ENCODE measurements around the gene SDK1.
"Not testable (repeated sequence)": the region's sequence is repeated elsewhere in the genome, so short reads cannot be mapped to it uniquely, and the experiment has no call there.

Gene SDK1

GRCh38 chr7:4270268-4270667 lies 969.2 kb downstream of the SDK1 start:
- no peak for DNase-seq

GRCh38 chr7:4270941-4271715 lies 970.1 kb downstream of the SDK1 start:
- DNase-seq = no peak

GRCh38 chr7:4271716-4272015 lies 970.6 kb downstream of the SDK1 start:
- no peak for DNase-seq

- DNase-seq = no peak
Observed at GRCh38 chr7:4272141-4272540, 971.1 kb downstream of the SDK1 start.

- DNase-seq = no peak
Observed at GRCh38 chr7:4273566-4274230, 972.6 kb downstream of the SDK1 start.

- no peak for DNase-seq
Observed at GRCh38 chr7:4274286-4274685, 973.2 kb downstream of the SDK1 start.

- DNase-seq = no peak
Observed at GRCh38 chr7:4277936-4278335, 976.9 kb downstream of the SDK1 start.

GRCh38 chr7:4279216-4279615 lies 978.2 kb downstream of the SDK1 start:
- DNase-seq = no peak

GRCh38 chr7:4281231-4281993 lies 980.4 kb downstream of the SDK1 start:
- no peak for DNase-seq

GRCh38 chr7:4282434-4283223 lies 981.6 kb downstream of the SDK1 start:
- DNase-seq = no peak

- no peak for DNase-seq
Observed at GRCh38 chr7:4286351-4286750, 985.3 kb downstream of the SDK1 start.

GRCh38 chr7:4288791-4289394 lies 987.8 kb downstream of the SDK1 start:
- no peak for DNase-seq

GRCh38 chr7:4297165-4297917 lies 996.3 kb downstream of the SDK1 start:
- no peak for DNase-seq

GRCh38 chr7:4297918-4298219 lies 996.8 kb downstream of the SDK1 start:
- no peak for DNase-seq

- no peak for DNase-seq
Observed at GRCh38 chr7:4299431-4299830, 998.4 kb downstream of the SDK1 start.

GRCh38 chr7:4302203-4302905 lies 1001.3 kb downstream of the SDK1 start:
- no peak for DNase-seq

GRCh38 chr7:4307316-4308204 lies 1006.5 kb downstream of the SDK1 start:
- no peak for DNase-seq

GRCh38 chr7:4308205-4308590 lies 1007.1 kb downstream of the SDK1 start:
- DNase-seq = no peak

- DNase-seq = not testable (repeated sequence)
Observed at GRCh38 chr7:4313911-4314310, 1012.9 kb downstream of the SDK1 start.

GRCh38 chr7:4314316-4314715 lies 1013.3 kb downstream of the SDK1 start:
- DNase-seq = not testable (repeated sequence)
